Measurements from ENCODE around the gene MAML3. TPM values are rescaled to one million over a fixed set of nuclear protein-coding genes. Genes with fewer than 3 reads are reported as not detected.

MAML3 gene
- total RNA-seq, 1 donor, result 0.72 TPM

DNA sequence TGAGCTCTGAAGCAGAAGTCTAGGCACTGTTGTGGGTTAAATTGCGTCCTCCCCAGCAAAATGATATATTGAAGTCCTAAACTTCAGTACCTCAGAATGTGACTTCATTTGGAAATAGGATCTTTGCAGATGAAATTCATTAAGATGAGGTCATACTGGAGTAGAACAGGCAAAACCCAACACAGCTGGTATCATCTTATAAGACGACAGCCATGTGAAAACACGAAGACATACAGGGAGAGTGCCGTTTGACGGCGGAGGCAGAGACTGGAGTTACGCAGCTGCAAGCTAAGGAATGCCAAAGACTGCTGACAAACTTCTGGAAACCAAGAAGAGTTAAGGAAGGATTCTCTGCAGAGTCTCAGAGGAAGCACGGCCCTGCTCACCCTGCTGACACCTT lies 241.5 kb downstream of the MAML3 start:
- Histone ChIP-seq H3K27me3 (ENCODE audit: insufficient read depth, low read length) (peaks cover 13% of the 10 kb centered on the region), H3K4me3 (ENCODE audit: insufficient read depth, low read length) (no peak overlapping the region), H4K20me1 (ENCODE audit: insufficient read depth, low read length) (no peaks in the 10 kb centered on the region), H2AFZ (ENCODE audit: low read length) (no peak overlapping the region), H3K4me1 (ENCODE audit: insufficient read depth, low read length) (peaks cover 11% of the 10 kb centered on the region), H3K79me2 (ENCODE audit: insufficient read depth, low read length) (no peaks in the 10 kb centered on the region), H3K4me2 (ENCODE audit: insufficient read depth, low read length) (no peak overlapping the region), H3K36me3 (ENCODE audit: insufficient read depth, low read length) (no peaks in the 10 kb centered on the region), H3K27ac (ENCODE audit: low read depth, low read length) (no peak overlapping the region), H3K9me3 (ENCODE audit: low read depth, low read length) (no peaks in the 10 kb centered on the region)
- no peak for DNase-seq (ENCODE audit: insufficient read length, low spot score, missing footprints)
- no peak for TF ChIP-seq CTCF (IDR thresholded peaks at IDR 0.05; ENCODE audit: extremely low read depth, low read depth, low read length)

DNA sequence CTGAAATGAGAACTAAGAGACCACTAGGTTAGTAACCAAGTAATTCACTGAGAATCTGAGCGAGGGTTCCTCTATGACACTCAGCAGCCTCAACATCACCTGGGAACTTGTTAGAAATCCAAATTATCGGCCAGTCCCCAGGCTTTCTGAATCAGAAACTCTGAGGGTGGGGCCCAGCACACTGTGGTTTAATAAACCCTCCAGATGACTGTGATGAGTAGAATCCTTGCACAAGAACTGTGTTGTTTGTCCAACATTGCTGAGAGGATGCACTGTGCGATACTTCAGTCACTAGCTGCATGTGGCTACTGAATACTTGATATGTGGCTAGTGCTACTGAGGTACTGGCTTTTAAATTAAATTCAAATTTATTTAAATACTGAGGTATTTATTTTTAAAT lies 243.9 kb downstream of the MAML3 start:
- H3K4me3 ChIP-seq (ENCODE audit: insufficient read depth, low read length), result no peak overlapping the region

GRCh38 chr4:139908636-139909437 lies 245.1 kb downstream of the MAML3 start:
- no peak overlapping the region for H3K4me3 ChIP-seq (ENCODE audit: insufficient read depth, low read length)
- H4K20me1 ChIP-seq (ENCODE audit: insufficient read depth, low read length), result no peaks in the 10 kb centered on the region
- DNase-seq (ENCODE audit: insufficient read length, low spot score, missing footprints), result no peak
- H3K4me1 ChIP-seq (ENCODE audit: insufficient read depth, low read length), result peaks cover 4% of the 10 kb centered on the region
- H3K79me2 ChIP-seq (ENCODE audit: insufficient read depth, low read length), result no peaks in the 10 kb centered on the region
- no peak overlapping the region for H2AFZ ChIP-seq (ENCODE audit: low read length)
- no peaks in the 10 kb centered on the region for H3K9me3 ChIP-seq (ENCODE audit: low read depth, low read length)
- no peaks in the 10 kb centered on the region for H3K27me3 ChIP-seq (ENCODE audit: insufficient read depth, low read length)
- H3K27ac ChIP-seq (ENCODE audit: low read depth, low read length), result no peak overlapping the region
- no peak for TF ChIP-seq CTCF (IDR thresholded peaks at IDR 0.05; ENCODE audit: extremely low read depth, low read depth, low read length)
- H3K36me3 ChIP-seq (ENCODE audit: insufficient read depth, low read length), result no peaks in the 10 kb centered on the region
- no peak overlapping the region for H3K4me2 ChIP-seq (ENCODE audit: insufficient read depth, low read length)

More for the DNA sequence above, 243.9 kb downstream of the MAML3 start:
- H3K27ac ChIP-seq (ENCODE audit: low read depth, low read length), result no peak overlapping the region
- H3K4me2 ChIP-seq (ENCODE audit: insufficient read depth, low read length), result no peak overlapping the region
- H3K79me2 ChIP-seq (ENCODE audit: insufficient read depth, low read length), result no peaks in the 10 kb centered on the region
- H3K36me3 ChIP-seq (ENCODE audit: insufficient read depth, low read length), result no peaks in the 10 kb centered on the region
- no peaks in the 10 kb centered on the region for H4K20me1 ChIP-seq (ENCODE audit: insufficient read depth, low read length)
- no peak for DNase-seq (ENCODE audit: insufficient read length, low spot score, missing footprints)
- no peak overlapping the region for H2AFZ ChIP-seq (ENCODE audit: low read length)
- H3K9me3 ChIP-seq (ENCODE audit: low read depth, low read length), result no peaks in the 10 kb centered on the region
- peaks cover 11% of the 10 kb centered on the region for H3K4me1 ChIP-seq (ENCODE audit: insufficient read depth, low read length)
- H3K27me3 ChIP-seq (ENCODE audit: insufficient read depth, low read length), result peaks cover 8% of the 10 kb centered on the region
- no peak for TF ChIP-seq CTCF (IDR thresholded peaks at IDR 0.05; ENCODE audit: extremely low read depth, low read depth, low read length)

- Histone ChIP-seq H3K27ac (ENCODE audit: low read depth, low read length) (no peak overlapping the region), H3K27me3 (ENCODE audit: insufficient read depth, low read length) (no peaks in the 10 kb centered on the region), H4K20me1 (ENCODE audit: insufficient read depth, low read length) (no peaks in the 10 kb centered on the region), H3K9me3 (ENCODE audit: low read depth, low read length) (no peaks in the 10 kb centered on the region), H3K79me2 (ENCODE audit: insufficient read depth, low read length) (no peaks in the 10 kb centered on the region), H3K4me2 (ENCODE audit: insufficient read depth, low read length) (no peak overlapping the region), H3K4me1 (ENCODE audit: insufficient read depth, low read length) (peaks cover 2% of the 10 kb centered on the region), H3K36me3 (ENCODE audit: insufficient read depth, low read length) (no peaks in the 10 kb centered on the region), H2AFZ (ENCODE audit: low read length) (no peak overlapping the region), H3K4me3 (ENCODE audit: insufficient read depth, low read length) (no peak overlapping the region)
- no peak for TF ChIP-seq CTCF (IDR thresholded peaks at IDR 0.05; ENCODE audit: extremely low read depth, low read depth, low read length)
- no peak for DNase-seq (ENCODE audit: insufficient read length, low spot score, missing footprints)
These were observed 246.8 kb downstream of the MAML3 start for GRCh38 chr4:139907001-139907809.

All from osteoblast (primary cell).